NCI-H1417 (cell line): Measurements from ENCODE around the gene VTCN1.
"Not testable (repeated sequence)": the region's sequence is repeated elsewhere in the genome, so short reads cannot be mapped to it uniquely, and the experiment has no call there.

ENCODE experiments used
- DNase-seq, 3 experiments: peaks; one replicate each; lab custom pipeline; 2025; lab: John Stamatoyannopoulos, UW

VTCN1 gene

GRCh38 chr1:117210831-117211261 is at the start of gene VTCN1:
TSS of gene VTCN1 (minus strand) at chr1:117210927. CDS start at chr1:117210855, 72 bp downstream.
- DNase-seq, result no peak

GRCh38 chr1:117258791-117259190 is 48.1 kb upstream of the VTCN1 start:
- DNase-seq, result no peak

- not testable (repeated sequence) for DNase-seq
These were observed 47.3 kb upstream of the VTCN1 start for GRCh38 chr1:117258075-117258474.

GRCh38 chr1:117257291-117257690 is 46.6 kb upstream of the VTCN1 start:
- no peak for DNase-seq

GRCh38 chr1:117250061-117250606 is 39.4 kb upstream of the VTCN1 start:
- DNase-seq, result no peak

GRCh38 chr1:117244971-117245370 is 34.2 kb upstream of the VTCN1 start:
- no peak for DNase-seq

- DNase-seq, result no peak
These were observed 33.6 kb upstream of the VTCN1 start for GRCh38 chr1:117244306-117244705.

- DNase-seq, result no peak
These were observed 30.8 kb upstream of the VTCN1 start for GRCh38 chr1:117241512-117241911.

GRCh38 chr1:117240547-117240946 is 29.8 kb upstream of the VTCN1 start:
- DNase-seq, result no peak

GRCh38 chr1:117239467-117239866 is 28.7 kb upstream of the VTCN1 start:
- DNase-seq, result no peak

- DNase-seq, result no peak
These were observed 27.1 kb upstream of the VTCN1 start for GRCh38 chr1:117237726-117238381.

GRCh38 chr1:117235863-117236465 is 25.2 kb upstream of the VTCN1 start:
- DNase-seq, result no peak

GRCh38 chr1:117232531-117232930 is 21.8 kb upstream of the VTCN1 start:
- DNase-seq, result peak in 2 of 3 experiments; percentile 47 to 65

- peak; percentile 25 to 53 (median 33) for DNase-seq
These were observed 21.1 kb upstream of the VTCN1 start for GRCh38 chr1:117231748-117232373.

GRCh38 chr1:117231312-117231711 is 20.6 kb upstream of the VTCN1 start:
- no peak for DNase-seq

- DNase-seq, result no peak
These were observed 18.5 kb upstream of the VTCN1 start for GRCh38 chr1:117229217-117229616.

GRCh38 chr1:117225931-117226330 is 15.2 kb upstream of the VTCN1 start:
- DNase-seq, result no peak

GRCh38 chr1:117216718-117217117 is 6.0 kb upstream of the VTCN1 start:
- no peak for DNase-seq

- DNase-seq, result no peak
These were observed 5.2 kb upstream of the VTCN1 start for GRCh38 chr1:117215733-117216462.

- DNase-seq, result no peak
These were observed 4.3 kb upstream of the VTCN1 start for GRCh38 chr1:117215019-117215418.

- no peak for DNase-seq
These were observed 2.3 kb upstream of the VTCN1 start for GRCh38 chr1:117213046-117213445.

GRCh38 chr1:117210386-117210785 is 341 bp downstream of the VTCN1 start:
- no peak for DNase-seq
